NOMO-1 treated with DMSO at 0.1 percent for 48 hours (cell line): ENCODE measurements around the gene DCAF6.

Experiments
- DNase-seq: peaks from one replicate; lab custom pipeline; 2025; ENCODE audit not compliant: unreplicated experiment; lab: John Stamatoyannopoulos, UW

DCAF6 gene

GRCh38 chr1:167964646-167965045 is 28.2 kb downstream of the DCAF6 start:
- DNase-seq, result no peak

- DNase-seq, result no peak
Measured at GRCh38 chr1:167966050-167966449, 29.6 kb downstream of the DCAF6 start.

- no peak for DNase-seq
Measured at GRCh38 chr1:167968569-167968968, 32.1 kb downstream of the DCAF6 start.

GRCh38 chr1:167973832-167974231 is 37.3 kb downstream of the DCAF6 start:
- no peak for DNase-seq

- no peak for DNase-seq
Measured at GRCh38 chr1:167974698-167975097, 38.2 kb downstream of the DCAF6 start.

GRCh38 chr1:167977245-167977644 is 40.8 kb downstream of the DCAF6 start:
- no peak for DNase-seq

GRCh38 chr1:167981933-167982332 is 45.5 kb downstream of the DCAF6 start:
- DNase-seq, result no peak

- no peak for DNase-seq
Measured at GRCh38 chr1:167983797-167984420, 47.4 kb downstream of the DCAF6 start.

- DNase-seq, result no peak
Measured at GRCh38 chr1:167984886-167985489, 48.5 kb downstream of the DCAF6 start.

GRCh38 chr1:167987174-167987573 is 50.7 kb downstream of the DCAF6 start:
- no peak for DNase-seq

GRCh38 chr1:167991546-167991945 is 55.1 kb downstream of the DCAF6 start:
- no peak for DNase-seq

GRCh38 chr1:167993720-167994119 is 57.2 kb downstream of the DCAF6 start:
- no peak for DNase-seq

GRCh38 chr1:167994560-167994959 is 58.1 kb downstream of the DCAF6 start:
- no peak for DNase-seq

- no peak for DNase-seq
Measured at GRCh38 chr1:167995038-167995437, 58.6 kb downstream of the DCAF6 start.

GRCh38 chr1:167996266-167996665 is 59.8 kb downstream of the DCAF6 start:
- DNase-seq, result no peak

- DNase-seq, result no peak
Measured at GRCh38 chr1:167997037-167997575, 60.6 kb downstream of the DCAF6 start.

GRCh38 chr1:167999877-168000276 is 63.4 kb downstream of the DCAF6 start:
- DNase-seq, result no peak

GRCh38 chr1:168000656-168001055 is 64.2 kb downstream of the DCAF6 start:
- DNase-seq, result no peak

- no peak for DNase-seq
Measured at GRCh38 chr1:168001213-168001612, 64.7 kb downstream of the DCAF6 start.

- DNase-seq, result no peak
Measured at GRCh38 chr1:168004531-168004930, 68.0 kb downstream of the DCAF6 start.

GRCh38 chr1:168005529-168005928 is 69.0 kb downstream of the DCAF6 start:
- DNase-seq, result no peak

- no peak for DNase-seq
Measured at GRCh38 chr1:168007691-168008090, 71.2 kb downstream of the DCAF6 start.

GRCh38 chr1:168008595-168008994 is 72.1 kb downstream of the DCAF6 start:
- no peak for DNase-seq
